T-helper 2 cell (primary cell): ENCODE data around the gene FOXS1.

Source experiments
- DNase-seq, 5 experiments: peaks; one replicate each; pipeline versions ENCODE4 v3.0.0 to v3.0.0-alpha.2; 2012 to 2022

FOXS1 gene

DNA sequence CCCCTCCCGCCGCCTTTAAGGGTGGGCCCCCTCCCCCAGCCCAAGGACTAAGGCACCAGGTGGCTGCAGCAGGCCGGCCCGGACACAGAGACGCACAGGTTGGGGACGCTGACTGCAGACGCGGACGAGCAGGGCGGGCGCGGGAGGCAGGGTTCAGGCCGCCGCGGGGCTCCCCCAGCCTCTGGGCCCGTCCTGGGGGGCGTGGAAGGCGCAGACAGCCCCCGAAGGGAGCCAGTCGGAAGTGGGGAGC is 15.7 kb upstream of the FOXS1 start:
- DNase-seq, result no peak

DNA sequence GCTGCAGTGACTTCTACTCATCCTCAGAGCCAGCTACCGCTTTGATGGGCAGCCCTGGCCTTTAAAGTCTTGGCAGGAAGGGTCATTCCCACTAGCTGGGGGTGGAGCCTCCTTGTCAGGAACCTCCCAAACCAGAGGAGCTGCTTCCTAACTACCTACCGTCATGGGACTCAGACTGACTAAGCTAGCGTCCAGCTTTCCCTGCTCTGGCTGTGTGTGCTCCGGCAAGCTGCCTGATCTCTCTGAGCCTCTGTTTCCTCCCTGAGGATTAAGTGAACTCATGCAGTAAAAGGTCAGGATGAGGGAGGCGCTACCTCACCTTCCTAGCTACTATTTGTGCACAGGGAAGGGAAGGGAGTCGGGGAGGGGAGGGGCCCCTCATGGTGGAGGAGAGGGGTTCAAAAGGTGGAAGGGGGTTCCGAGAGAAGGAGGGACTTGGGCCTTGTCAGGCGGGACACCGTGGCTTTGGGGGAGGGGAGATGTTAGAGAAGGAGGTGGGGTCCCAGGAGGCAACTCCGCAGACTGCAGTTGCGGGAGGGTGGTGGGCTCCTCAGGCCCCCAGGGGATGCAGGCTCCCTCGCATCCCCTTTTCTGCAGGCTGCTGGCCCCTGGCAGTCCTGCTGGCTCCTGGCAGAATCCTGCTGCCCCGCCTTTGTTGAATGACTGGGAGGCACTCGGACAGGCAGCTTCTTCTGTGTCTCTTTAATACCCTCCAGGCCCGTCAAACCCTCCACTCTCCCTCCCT is 15.2 kb upstream of the FOXS1 start:
- DNase-seq, result no peak

DNA sequence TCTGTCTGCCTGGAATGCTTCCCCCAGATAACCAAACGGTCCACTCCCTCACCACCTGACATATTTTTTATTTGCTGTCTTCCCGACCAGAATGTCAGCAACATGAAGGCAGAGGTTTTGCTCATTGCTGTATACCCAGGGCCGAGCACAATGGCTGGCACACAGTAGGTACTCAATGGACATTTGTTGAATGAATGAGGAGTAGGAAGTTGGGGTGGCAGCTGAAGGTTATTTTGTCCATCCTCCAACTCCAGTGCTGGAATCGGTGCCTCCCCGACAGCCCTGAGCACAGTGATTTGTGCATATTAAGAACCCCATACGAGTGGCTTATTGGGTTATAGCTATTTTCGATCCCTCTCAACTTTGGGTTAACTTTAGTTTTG is 14.6 kb upstream of the FOXS1 start:
- no peak for DNase-seq

DNA sequence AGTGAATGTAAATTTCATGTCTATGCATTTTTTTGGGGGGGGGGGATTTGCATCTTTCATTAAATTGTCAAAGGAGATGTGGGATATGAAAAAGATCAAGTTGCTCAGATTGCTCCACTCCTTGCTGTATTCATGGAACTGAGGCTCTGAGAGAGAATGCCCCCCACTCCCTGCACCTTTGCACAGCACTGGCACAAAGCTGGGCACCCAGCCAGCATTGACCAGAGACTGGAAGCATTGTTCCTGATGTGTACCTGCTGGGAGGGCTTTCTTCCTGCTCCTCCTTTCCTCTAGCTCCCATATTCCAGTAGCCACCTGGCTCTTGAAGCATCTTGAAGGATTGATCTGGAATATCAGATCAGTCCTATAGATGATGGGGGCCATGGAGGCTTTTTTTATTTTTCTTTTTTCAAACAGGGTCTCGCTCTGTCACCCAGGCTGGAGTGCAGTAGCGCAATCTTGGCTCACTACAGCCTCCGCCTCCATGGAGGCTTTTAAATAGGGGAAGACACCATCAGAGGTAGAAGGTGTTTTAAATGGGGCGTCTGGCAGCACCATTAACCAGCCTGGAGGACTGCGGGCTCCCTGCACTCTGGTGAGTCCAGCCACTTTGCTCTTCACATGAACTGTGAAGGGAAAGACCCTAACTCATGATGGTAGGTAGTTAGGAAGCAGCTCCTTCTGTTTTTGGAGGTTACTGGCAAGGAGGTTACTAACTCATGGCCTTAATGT is 14.0 kb upstream of the FOXS1 start:
- DNase-seq, result no peak

DNA sequence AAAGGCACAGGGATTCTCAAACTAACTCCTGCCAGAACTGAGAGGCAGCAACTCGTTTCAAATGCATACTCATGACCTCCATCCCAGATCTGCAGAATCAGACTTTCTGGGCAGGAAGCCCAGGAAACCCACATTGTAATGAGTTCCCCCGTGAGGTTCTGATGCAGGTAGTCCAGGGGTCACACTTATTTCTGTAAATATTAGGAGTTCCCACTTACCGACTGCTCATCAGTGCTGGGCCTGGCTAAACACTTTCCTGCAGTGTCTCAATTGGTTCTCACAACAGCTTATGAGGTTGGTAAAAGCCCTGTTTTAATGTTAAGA is 13.3 kb upstream of the FOXS1 start:
- DNase-seq, result no peak

DNA sequence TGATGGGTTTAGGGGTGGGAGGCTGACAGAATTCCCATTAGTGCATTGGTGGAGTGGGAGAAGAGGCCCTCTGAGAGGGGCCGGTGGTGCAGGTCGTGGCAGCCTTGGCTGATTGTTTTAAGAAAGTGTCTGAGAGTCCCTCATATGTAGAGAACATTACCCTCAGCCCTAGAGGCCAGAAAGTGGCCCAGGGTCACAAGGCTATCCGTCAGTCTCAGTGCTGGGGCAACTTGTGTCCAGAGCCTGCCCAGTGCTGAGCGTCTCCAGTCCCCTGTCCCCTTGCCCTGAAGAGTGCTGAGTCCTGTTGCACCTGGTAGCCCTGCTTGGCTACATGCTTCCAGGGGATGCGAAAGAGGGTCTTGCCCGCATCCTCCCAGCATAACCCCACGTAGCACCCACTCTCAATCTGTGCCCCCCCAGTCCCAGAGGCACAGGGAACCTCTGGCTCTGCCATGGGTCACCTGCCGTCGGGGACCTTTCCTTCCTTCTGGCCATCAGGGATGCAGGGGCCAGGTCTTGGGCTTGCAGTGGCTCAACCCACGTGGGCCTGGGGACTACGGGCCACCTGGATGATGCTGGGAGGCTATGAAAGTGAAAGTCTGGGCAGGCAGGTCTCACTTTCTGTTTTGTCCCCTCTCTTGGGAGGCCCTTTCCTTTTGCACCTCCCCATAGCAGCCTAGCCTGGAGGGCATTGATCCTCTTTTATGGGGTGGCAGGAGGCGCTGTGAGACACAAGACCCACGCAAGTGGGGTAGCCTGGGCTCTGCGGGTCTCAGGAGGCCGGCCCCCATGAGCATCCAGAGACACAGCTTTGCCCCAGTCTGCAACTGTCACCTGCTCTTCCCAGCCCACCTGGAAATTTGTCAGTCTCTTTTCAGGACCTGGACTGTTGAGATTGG is 12.7 kb upstream of the FOXS1 start:
- DNase-seq, result no peak

DNA sequence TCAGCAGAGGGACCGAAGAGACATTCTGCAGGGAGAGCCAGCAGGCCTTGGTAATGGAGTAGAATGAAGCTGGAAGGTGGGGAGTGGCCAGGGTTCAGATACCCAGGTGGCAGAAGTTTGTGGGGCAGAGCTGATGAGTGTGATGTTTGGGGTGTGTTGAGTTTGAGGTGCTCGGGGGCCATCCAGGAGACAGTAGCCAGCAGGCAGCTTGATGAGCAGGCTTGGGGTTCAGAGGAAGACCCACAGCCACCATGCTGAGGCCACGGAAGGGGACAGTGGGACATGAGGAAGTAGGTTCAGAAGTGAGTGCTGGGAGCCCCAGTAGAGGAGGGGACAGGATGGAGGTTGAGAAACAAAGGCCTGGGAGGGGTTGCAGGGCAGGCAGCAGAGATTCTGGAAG is 11.1 kb upstream of the FOXS1 start:
- DNase-seq, result no peak

DNA sequence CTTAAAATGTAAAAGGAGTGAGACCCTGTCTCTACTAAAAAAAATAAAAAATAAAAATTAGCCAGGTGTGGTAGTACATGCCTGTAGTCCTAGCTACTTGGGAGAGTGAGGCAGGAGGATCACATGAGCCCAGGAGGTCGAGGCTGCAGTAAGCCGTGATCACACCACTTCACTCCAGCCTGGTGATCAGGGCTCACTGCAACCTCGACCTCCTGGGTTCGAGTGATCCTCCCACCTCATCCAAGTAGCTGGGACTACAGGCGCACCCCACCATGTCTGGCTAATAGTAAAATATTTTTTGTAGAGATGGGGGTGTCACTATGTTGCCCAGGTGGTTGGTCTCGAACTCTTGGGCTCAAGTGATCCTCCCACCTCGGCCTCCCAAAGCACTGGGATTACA is 8.1 kb upstream of the FOXS1 start:
- no peak for DNase-seq

DNA sequence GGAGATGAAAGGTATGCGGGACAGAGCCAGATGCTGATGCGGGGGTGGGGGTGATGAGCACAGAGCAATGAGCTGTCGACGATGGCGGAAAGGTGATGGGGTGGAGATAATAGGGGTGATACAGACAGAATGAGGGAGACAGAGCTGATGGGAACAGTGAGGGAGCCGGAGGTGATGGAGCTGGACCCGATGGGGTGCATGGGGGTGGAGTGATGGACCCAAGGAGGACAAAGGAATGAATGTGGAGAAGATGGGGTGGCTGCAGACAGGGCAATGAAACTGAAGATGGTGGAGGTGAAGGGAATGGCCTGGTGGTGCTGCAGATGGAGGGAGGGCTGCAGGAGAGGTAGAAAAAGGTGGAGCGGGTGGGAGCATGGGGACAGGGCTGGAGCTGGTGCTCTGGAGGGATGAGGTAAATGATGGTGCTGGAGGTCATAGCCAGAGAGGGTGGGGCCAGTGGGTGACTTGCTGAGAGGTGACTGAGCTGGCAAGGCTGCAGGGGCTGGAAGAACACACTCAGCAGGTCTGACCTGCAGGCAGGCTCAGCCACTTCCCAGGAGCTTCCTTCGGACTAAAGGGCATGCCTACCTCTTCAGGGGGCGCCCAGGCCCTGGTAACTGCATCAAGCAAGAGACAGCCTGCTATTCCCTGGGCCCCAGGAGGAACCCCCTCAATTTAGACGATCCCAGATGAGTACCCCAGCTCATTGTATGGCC is 6.0 kb upstream of the FOXS1 start:
- DNase-seq, result no peak

DNA sequence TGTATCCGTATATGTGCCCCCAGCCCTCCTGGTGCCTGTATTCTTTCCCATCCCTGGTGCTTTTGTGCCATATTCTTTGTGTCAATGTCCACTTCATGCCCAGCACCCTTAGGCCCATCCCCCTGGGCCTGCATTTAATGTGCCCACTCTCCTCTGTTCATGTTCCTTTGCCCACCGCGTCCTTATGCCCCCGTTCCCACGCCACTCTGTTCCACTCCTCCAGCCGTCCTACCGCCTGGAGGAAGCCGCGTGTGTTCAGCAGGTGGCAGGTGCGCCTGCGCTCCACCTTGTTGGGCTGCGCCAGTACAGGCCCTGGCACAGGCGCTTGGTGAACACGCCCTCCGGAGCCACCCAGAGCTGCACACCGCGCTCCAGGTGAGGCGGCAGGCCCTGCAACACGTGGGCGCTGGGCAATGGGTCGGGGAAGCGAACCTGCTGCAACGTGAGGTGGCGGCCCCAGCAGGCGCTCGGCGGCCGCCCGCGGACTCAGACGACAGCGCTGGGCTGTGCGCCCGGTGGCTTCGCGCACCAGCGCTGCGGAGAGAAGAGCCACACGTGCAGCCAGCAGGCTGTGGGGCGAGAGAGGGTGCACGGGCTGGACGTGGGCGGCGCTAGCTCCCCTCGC is 4.0 kb upstream of the FOXS1 start:
- no peak for DNase-seq

DNA sequence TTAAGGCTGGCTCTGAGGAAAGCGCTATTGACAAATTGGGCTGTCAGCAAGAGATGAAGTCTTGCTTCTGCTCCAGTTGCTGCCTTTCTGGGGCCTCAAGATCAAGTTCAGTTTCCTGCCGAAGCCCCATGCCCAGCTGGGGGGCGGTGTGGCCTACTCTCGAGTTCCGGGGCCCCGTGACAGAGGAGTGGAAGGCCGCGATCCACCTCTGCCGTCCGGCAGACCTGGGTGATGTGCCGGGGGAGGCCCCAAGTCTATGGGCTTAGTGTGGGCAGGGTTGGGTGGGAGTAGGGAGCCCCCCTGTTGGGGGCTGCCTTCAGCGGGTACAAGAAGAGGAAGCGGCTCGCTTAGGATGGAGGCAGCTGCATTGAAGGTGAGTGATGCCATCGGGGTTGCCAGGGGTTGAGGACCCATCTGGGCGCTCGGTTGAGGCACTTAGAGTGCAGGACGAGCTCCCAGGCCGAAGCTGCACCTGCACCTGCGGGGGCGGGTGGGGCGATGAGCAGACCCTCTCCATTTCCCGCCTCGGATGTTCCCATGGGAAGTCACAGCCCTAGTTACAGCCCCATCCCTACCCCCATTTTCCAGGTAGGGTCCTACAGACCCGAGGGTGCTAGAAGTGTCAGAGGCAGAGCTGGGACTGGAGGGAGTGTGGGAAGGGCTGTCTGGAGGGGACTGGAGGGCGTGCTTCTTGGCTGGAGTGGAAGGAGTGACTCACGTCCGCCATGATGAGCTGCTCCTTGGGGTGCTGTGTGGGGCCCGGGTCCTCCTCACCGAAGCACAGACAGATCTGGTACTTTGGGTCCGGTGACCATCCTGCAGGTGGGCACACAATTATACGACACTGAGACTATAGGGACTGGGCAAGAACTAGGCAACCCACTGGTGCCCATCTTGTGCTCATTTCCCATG is 2.9 kb upstream of the FOXS1 start:
- DNase-seq, result no peak

DNA sequence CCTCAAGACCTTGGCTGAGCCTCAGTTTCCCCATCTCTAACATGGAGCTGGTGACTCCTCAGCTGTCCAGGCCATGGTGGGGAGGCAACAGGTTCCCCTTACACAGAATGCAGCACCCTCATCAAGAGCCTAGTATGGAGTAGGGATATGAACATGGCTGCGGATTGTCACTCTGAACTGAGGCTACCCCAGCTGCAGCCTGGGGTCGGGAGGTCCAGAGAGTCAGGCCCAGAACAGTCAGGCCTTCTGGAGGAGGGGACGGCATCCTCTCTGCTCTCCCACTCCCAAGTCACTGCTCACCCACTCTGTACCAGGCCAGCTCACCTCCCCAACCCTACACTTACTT is 1.4 kb upstream of the FOXS1 start:
- DNase-seq, result no peak

DNA sequence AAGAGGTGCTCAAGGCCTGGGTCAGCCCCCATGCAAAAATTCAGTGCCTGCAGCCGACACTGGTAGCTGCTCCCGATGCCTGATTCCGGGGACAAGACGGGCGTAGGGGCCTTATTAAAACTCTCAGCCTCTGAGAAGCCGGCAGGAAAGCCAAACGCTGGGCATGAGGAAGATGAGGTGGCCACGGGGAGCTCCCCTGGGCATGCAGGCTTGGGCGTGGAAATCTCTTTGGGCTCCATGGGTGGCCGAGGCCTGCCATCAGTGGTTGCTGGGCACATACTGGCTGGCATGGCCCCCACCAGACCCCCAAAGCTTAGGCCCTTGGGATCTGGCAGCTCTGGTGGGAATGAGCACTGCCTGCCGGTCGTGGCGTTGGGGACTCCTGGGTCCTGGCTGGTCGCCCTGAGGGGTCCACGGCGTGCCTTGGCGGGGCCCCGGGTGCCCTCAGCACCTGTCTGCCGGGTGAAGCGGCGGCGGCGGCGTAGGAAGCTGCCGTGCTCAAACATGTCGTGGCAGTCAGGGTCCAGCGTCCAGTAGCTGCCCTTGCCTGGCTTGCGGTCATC is 586 bp downstream of the FOXS1 start:
- DNase-seq, result no peak

DNA sequence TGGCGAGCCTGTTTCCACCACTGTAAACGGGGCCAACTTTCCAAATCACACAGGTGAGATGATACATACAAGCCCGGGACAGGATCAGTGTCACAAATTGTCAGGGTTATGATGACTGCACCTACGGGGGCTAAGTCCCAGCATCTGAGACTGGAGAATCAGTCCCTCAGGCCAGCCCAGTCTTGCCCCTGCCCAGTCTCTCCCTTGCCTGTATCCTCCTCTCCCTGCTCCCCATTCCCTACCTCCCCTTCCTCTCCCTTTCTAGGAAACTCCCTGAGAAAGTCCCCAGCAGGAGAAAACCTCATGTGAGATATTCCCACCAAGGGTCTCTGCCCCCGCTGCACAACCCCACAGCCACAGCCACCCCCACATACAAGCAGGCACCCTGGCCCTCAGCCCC is 1.5 kb downstream of the FOXS1 start:
- no peak for DNase-seq

DNA sequence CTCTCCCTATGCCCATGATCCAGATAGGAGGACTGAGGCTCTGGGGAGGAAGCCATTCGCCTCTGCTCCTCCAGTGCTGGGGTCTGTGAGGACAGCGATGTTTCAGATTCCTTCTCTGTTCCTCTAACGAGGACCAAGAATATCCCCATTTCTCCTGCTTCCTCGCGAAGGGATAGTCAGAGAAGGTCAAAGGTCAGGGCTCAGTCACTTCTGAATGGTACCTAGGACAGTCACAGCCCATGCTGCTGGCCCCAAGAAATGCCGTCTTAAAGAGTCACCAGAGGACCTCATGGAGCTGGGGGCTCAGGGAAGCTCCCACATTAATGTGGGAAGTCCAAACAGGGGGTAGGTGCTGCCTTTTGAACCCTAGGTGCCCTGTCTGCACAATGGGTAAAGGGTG is 2.1 kb downstream of the FOXS1 start:
- no peak for DNase-seq

DNA sequence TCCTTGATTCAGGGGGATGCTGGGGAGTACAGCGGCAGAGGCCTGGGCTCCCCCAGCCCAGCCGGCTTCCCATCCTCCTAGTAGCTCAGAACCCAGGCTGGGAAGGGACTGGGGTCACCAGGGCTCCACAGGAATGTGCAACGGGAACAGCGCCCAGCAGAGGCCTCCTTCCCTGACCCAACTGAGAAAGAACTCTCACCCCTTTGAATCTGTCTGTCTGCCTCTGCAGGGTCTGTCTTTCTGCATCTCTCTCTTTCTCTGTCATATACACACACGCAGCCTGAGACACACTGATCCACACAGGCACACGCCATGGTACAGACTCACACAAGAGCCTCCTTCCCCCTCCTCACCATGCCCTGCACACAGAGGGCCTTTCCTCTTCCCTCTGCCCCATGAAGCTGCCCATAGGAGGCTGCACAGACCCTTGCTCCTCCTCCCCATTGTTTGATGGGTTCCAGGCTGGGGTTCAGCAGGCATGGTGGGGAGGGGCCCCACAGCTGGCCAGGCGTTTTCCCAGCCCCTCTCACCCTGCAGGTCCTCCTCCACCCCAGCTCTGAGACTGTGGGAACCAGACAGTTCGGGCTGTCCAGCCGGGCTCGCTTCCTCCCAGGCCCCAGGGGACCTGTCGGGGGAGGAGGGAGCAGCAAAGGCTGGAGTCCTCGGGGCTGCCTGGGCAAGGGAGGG is 2.8 kb downstream of the FOXS1 start:
- no peak for DNase-seq

DNA sequence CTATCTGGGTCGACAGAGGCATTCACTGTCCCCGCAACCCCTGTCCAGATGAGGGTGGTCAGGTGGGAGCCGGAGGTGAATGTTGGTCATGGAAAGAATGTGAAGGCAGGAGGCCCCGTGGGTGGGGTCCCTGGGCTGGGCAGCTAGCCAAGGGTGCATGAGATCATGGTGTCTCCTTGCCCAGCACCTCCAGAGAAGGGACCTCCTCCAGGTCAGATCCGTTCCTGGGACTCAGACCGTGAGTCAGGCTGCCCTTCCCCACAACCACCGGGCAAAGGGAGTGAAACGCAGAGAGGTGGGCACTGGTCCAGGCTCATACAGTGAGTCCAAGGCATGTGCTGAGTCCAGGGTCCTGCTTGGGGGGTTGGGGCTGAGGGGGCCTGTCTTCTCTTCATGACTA is 3.5 kb downstream of the FOXS1 start:
- DNase-seq, result no peak

DNA sequence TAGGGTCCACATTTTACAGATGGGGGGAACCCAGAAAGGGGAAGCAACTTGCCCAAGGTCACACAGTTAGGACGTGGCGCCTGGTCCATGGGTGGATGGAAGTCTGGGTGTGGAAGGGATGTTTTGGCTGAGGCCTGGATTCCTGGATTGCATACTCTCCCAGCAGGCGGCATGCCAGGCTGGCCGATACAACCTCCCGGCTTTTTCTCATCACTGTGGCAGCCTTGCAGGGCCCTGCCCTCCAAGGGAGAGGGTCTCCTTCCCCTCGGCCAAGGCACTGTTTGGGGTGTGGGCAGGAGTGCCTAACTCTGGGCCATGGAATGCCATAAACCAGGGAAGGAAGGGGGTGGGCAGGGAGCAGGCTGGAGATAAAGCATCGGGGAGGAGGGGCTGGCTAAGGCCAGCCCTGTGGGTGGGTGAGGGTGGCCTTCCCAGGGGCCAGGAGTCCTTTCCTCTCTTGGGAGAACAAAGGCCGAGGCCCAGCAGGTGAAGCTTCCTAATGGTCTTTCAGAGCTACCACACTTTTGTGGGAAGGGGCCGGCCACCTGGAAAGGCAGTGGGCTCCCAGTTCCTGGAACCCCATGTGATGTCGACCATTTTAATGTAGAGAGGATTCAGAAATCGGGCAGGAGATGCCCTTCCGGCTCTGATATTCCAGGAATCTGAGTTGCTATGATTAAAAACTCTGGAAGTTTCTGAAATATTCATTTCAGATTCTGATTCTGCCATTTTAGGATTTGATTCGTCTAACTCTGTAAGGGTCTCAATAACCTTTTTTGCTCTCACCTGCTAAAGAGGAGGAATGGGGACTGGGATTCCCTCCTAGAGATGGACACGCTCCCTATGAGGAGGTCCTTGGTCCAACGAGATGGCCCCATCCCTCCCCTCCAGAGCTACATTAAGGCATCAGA is 4.2 kb downstream of the FOXS1 start:
- DNase-seq, result no peak

DNA sequence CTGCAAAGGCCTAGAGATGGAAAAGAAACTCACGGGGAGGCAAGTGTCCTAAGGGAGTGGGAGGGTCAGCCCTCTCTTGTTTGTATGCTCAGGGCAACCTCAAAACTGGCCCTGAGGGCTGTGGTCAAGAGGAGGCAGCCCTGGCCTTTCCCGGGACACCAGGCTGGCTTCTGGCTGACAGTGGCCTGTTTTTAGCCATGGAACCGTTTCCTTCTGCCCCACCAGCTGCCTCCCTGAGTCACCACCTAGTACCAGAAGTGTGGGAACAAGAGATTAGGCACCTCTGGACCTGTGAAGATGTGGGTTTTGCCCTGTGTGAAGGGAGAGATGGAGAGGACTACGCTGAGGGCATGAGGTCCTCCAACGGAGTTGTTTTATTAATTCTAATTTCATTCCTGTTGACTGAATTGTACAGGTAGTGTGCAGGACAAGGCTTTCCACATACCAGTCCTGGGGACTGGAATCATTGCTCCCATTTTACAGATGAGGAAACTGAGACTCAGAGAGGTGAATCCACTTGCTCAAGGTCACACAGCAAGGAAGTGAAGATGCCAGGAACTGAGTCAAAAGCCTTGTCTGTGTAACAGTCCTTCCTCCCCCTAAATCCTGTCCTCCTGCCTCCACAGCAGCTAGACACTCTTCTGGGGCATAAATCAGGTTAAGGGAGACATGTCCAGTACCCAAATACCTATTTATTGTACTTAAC is 5.5 kb downstream of the FOXS1 start:
- DNase-seq, result no peak
